Stimulated activated CD4-positive, alpha-beta T cell treated with anti-CD3 and anti-CD28 coated beads, Interleukin-15, amount 100 ng/mL, for 48 hours (primary cell): ENCODE measurements around the gene SLC7A5.
"Not testable (repeated sequence)": the region's sequence is repeated elsewhere in the genome, so short reads cannot be mapped to it uniquely, and the experiment has no call there.

Experiments used
- DNase-seq, 2 donors: peaks; one replicate each; pipeline ENCODE4 v3.0.0-alpha.2; 2020; ENCODE audit warnings: low read depth in 2 of 2

Gene SLC7A5

DNA sequence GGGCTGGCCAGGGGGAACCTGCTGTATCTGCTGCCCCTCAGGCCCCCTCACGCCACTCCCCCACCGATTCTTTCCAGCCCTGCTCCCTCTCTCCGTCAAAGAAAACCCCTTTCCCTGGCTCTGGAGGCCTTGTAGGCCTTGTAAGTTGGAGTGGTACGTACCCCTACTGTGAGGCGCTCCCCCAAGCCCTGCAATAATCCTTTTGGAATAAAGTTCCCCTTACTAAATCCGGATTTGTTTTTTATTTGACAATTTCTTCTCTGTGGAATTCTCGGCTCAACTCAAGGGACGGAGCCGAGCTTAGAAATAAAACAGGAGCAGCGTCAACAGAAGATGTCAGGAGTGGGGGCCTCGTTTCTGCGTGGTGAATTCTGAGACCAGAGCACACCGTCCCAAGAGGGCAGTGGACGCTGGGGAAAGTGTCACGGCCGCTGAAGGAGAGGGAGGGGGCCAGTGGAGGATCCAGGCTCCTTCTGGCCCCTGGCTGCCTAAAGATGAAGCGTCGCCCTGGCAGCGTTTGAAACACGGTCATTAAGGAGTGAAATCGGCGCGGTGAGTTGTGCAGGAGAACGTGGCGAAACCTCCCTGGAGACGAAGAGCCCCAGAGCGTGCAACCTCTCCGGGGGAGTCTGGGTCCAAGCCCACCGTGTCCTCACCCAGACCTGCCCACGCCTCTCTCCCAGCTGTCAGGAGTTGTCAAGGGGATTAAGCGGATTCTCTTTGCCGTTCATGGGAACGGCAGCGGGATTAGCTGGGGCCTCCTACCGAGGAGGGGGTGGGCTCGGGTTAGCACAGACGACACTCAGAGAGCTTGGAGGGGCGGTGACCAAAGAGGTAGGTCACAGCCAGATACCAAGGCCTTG is 47.0 kb downstream of the SLC7A5 start:
- no peak for DNase-seq

DNA sequence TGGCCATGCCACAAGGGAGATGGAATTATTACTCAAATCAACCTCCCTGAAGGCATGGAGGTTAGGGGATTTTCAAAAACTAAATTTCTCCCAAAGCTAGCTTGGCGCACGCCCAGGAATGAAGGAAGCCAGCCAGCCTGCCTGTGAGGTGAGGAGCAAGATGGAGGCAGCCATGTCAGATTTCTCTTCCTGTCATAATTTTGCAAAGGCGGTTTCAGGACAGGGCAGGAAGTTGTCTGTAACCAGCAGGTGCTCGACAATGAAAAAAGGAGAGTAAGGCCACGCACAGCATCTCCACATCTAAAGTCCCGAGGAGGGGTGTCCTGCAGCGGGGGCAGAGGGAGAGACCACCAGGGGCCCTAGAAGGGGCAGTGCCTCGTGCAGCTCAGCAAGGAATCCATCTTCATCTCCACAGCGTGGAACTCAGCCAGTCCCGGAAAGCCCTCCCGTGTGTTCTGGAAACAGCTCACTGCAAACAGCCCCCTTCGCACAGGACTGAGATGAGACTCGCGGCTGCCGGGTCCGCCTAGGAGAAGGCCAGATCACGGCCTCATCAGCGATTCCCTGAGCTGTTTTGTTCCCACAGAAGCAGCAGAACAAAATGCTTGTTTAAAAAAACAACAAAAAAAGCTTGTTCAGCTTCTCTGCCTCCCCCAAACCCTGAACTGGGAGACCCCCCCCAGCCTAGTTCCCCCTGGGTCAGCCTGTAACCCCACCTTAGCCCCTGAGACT is 47.8 kb downstream of the SLC7A5 start:
- no peak for DNase-seq

DNA sequence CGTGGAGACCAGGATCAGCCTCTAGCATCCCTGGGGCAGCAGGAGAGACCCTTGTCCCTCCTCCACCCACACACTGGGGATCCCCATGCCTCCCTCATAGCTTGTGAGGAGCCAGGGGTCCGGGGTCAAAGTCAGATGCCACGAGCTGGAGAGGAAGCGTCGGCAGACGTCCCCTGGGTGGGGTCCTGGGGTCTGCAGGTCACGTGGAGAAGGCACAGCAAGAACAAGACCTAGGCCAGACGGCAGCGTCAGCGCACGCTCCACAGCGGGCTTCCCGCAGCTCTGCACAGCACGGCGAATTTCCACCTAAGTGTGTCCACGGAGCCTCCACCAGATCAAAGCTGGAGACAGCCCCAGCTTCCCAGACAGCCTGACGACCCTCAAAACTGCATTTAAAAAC is 49.3 kb downstream of the SLC7A5 start:
- no peak for DNase-seq

DNA sequence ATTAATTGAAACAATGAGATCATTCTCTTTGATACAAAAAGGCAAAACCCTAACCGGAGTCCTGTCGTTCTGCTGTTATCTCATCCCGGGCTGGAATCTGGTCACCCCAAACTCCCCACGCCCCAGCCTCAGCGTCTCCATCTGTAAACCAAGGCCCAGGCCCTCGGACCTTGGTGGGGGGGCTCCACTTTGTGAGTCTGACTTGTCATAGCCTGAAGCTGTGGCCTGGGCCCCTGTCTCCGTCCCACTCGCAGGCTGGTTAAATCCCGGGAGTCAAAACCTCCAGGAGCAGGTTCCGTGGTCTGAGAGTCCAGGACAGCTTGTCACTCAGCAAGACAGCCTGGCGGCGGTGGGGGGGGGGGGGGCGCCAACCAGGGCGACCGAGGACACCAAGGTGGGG is 50.0 kb downstream of the SLC7A5 start:
- no peak for DNase-seq

DNA sequence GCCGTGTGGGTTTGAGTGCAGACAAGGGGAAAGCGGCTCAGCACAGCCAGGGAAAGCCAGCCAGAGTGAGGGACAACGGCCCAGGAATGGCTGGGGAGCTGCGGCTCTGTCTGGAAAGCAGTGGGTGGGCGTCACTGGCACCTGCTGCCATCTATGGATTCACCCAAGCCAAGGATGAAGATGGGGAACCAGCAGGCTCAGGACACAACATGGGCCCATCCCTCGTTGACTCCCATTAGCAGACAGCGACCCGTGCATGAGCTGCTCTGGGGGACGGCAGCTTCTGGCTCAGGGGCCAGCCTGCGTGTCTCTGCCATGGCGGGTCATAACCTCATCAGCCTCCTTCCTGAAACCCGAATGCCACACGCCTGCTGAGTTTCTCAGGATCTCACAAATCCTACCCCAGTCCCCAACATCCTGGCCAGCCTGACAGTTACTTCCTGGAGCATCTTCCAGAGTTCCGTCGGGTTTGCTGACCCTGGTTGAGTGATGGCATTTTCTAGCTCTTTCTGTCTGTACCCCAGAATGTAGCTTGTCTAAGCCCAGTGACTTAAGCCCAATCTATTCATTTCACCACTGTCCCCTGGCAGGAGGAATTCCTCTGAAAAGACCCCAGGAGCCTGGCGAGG is 50.7 kb downstream of the SLC7A5 start:
- no peak for DNase-seq

- DNase-seq, result no peak
These were observed 51.4 kb downstream of the SLC7A5 start for GRCh38 chr16:87817910-87818309.

GRCh38 chr16:87817370-87817769 is 51.9 kb downstream of the SLC7A5 start:
- DNase-seq, result not testable (repeated sequence)

DNA sequence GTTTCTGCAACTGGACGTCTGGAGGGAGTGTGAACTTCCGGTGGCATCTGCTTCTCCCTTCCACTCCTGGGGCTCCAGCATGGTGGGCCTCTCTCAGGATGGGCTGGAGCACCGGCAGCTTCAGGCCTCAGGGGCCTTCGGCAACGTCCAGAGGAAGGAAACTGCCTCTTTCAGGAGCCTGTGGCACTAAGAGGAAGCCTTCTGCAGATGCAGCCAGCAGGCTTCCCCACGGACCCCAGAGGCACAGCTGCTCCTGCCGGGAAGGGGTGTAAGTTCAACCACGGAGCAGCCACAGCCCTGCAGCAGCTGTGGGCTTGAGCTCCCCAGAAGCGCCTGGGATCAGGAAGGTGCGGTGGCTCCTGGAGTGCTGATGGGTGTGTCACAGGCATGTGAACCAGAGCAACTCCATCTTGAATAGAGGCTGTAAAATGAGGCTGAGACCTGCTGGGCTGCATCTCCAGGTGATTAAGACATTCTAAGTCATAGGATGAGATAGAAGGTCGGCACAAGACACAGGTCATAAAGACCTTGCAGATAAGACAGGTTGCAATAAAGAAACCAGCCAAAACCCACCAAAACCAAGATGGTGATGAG is 52.7 kb downstream of the SLC7A5 start:
- DNase-seq, result no peak

DNA sequence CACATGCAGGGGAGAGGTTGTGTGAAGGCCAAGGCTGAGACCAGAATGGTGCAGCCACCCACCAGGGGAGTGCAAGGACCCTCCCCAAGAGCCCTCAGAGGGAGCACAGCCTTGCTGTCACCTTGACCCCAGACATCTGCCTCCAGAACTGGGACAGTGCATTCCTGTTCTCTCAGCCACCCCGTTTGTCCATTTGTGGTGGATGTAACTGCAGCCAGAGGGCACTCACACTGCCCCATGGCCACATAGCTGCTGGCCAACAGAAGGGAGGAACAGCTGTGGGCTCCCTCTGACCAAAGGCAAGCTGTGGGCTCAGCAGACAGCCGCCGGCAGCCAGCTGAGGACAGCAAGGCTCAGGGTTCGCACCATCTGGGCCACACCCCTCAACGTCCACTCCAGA is 53.7 kb downstream of the SLC7A5 start:
- no peak for DNase-seq

DNA sequence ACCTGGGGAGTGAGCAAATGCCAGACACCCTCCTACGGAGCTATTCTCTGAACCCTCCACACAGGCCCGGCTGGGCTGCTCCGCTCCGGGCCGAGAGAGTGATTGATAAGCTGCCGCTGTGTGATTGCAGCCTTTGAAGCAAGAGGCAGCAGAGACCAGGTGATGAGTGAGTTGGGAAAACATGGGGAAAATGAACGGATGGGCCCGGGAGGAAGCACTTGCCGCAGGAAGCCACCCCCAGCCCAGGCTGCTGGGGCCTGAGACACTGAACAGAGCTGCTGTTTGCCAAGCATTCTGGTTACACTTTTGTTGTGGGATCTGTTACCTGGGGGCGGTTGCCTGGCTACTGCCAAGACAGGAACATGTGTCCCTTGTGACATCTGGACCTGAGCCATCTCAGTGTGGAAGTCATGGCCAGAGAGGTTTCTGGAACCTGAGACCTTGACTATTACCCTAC is 57.1 kb downstream of the SLC7A5 start:
- no peak for DNase-seq

DNA sequence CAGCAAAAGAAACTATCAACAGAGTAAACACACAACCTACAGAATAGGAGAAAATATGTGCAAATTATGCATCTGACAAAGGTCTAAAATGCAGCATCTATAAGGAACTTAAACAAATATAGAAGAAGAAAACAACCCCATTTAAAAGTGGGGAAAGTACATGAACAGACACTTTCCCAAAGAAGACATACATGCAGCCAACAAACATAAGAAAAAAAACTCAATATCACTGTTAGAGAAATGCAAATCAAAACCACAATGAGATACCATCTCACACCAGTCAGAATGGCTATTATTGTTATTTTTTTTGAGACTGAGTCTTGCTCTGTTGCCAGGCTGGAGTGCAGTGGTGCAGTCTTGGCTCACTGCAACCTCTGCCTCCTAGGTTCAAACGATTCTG is 57.9 kb downstream of the SLC7A5 start:
- DNase-seq, result not testable (repeated sequence)

- DNase-seq, result no peak
These were observed 60.0 kb downstream of the SLC7A5 start for GRCh38 chr16:87809150-87809902.

DNA sequence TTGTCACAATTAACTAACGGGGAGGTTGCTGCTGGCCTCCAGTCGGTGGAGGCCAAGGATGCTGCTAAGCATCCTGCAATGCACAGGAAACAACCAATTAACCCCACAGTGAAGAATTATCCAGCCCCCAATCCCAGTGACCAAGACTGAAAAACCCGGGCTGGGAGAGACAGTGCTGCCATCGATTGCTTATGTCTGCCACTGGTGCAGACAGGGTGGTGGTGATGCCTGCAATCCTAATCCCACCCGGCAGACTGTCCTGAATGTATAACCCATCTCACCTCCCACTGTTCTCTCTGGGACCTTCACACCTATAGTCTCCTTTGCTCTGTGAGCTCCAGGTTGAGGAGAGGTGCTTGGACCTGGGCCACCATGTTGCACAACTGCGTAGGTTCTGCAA is 61.2 kb downstream of the SLC7A5 start:
- no peak for DNase-seq

- DNase-seq, result peak; percentile 42 to 58
These were observed 62.4 kb downstream of the SLC7A5 start for GRCh38 chr16:87806641-87807546.

- DNase-seq, result peak in 1 of 2 donors; percentile 27
These were observed 63.1 kb downstream of the SLC7A5 start for GRCh38 chr16:87806261-87806640.

DNA sequence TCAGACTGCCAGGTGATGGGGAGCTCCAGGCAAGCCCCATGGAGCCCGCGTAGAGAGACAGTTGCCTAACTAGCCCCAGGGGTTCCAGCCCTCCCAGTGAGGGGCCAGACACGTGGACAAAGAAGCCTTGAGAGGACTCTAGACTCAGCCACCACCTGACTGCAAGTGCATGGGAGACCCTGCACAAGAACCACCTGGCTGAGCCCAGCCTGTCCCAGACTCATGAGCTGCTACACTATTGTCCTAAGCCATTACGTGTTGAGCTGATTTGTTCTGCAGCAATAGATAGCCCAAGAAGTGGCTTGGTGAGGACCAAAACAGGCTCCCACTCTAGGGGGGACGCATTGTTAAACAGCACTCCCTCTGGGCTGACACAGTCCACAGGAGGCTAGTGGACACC is 65.9 kb downstream of the SLC7A5 start:
- DNase-seq, result no peak

- no peak for DNase-seq
These were observed 66.6 kb downstream of the SLC7A5 start for GRCh38 chr16:87802670-87803069.

DNA sequence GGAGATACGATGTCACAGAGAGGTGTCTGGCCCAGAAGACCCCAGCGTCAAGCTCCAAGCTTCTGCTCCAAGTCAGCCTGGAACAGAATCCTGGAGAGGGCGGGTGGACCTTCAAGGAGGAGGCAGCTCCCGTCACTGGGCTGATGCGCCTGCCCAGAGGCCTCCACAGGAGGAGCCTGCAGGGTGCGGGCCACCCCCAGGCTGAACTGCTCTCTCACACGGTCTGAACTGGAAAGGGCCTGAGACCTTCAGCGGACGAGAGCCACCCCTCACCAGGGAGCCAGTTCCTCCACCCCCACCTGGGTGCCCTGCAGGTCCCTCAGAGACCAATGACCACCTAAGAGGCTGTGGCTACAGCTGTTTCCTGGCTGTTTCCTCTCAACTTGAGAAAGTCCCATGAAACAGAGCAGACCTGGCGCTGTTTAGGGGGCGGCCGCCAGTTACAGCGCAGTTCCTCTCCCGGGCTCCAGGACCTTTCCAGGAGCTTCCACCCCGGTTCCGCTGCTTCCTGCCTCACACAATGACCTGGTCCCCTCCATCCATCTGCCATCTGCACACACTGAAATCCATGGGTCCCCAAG is 67.5 kb downstream of the SLC7A5 start:
- no peak for DNase-seq

GRCh38 chr16:87800497-87800896 is 68.8 kb downstream of the SLC7A5 start:
- no peak for DNase-seq

- DNase-seq, result no peak
These were observed 74.0 kb downstream of the SLC7A5 start for GRCh38 chr16:87795336-87795735.
